ENCODE measurements around the gene DOCK4.

DOCK4 gene

GRCh38 chr7:112104120-112104519 lies 102.1 kb downstream of the DOCK4 start:
- Histone ChIP-seq H3K9ac (ENCODE audit: low read length) (no peak overlapping the region), H3K79me2 (ENCODE audit: control insufficient read depth, insufficient read depth, low read length, poor library complexity) (no peaks in the 10 kb centered on the region), H4K91ac (ENCODE audit: low read depth, low read length) (no peak overlapping the region), H2BK120ac (ENCODE audit: insufficient read depth, low read length, poor library complexity) (no peak overlapping the region), H2BK12ac (ENCODE audit: low read length) (no peak overlapping the region), H3K4me3 (ENCODE audit: low read depth, low read length) (no peak overlapping the region), H3K27ac (ENCODE audit: low read depth, low read length) (no peak overlapping the region), H4K8ac (ENCODE audit: low read depth, low read length) (no peak overlapping the region), H2AFZ (ENCODE audit: insufficient read depth, low read length, poor library complexity) (no peak overlapping the region), H3K79me1 (ENCODE audit: low read length) (no peaks in the 10 kb centered on the region), H3K4ac (ENCODE audit: low read depth, low read length) (no peak overlapping the region), H2AK5ac (ENCODE audit: low read length) (no peak overlapping the region), H3K27me3 (ENCODE audit: insufficient read depth, low read length) (no peaks in the 10 kb centered on the region), H3K36me3 (ENCODE audit: control insufficient read depth in 1 of 2, insufficient read depth in 2 of 2, low read length in 2 of 2) (no peaks in the 10 kb centered on the region), H3K14ac (ENCODE audit: low read length) (no peak overlapping the region), H3K18ac (ENCODE audit: low read length) (no peak overlapping the region), H2BK5ac (ENCODE audit: low read depth, low read length, poor library complexity) (no peak overlapping the region), H3K4me1 (ENCODE audit: control insufficient read depth in 1 of 2, insufficient read depth in 2 of 2, low read length in 2 of 2) (no peaks in the 10 kb centered on the region), H3K4me2 (ENCODE audit: low read length) (no peak overlapping the region), H3K23ac (ENCODE audit: low read length) (no peak overlapping the region), H4K12ac (ENCODE audit: low read depth, low read length) (no peak overlapping the region), H3K9me3 (ENCODE audit: insufficient read depth, low read depth, low read length) (no peaks in the 10 kb centered on the region)
- DNase-seq: no peak
- no CpG with 5 or more reads among the region's 2 CpGs for WGBS (ENCODE audit: extremely low coverage, insufficient coverage, insufficient read length)

GRCh38 chr7:112103246-112103645 lies 103.0 kb downstream of the DOCK4 start:
- H4K12ac ChIP-seq (ENCODE audit: low read depth, low read length): no peak overlapping the region
- H3K36me3 ChIP-seq (ENCODE audit: control insufficient read depth in 1 of 2, insufficient read depth in 2 of 2, low read length in 2 of 2): no peaks in the 10 kb centered on the region
- no peak overlapping the region for H2AFZ ChIP-seq (ENCODE audit: insufficient read depth, low read length, poor library complexity)
- H3K9ac ChIP-seq (ENCODE audit: low read length): no peak overlapping the region
- no CpG with 5 or more reads among the region's 2 CpGs for WGBS (ENCODE audit: extremely low coverage, insufficient coverage, insufficient read length)
- H4K91ac ChIP-seq (ENCODE audit: low read depth, low read length): no peak overlapping the region
- H3K79me2 ChIP-seq (ENCODE audit: control insufficient read depth, insufficient read depth, low read length, poor library complexity): no peaks in the 10 kb centered on the region
- no peak overlapping the region for H3K4me3 ChIP-seq (ENCODE audit: low read depth, low read length)
- no peak overlapping the region for H3K27ac ChIP-seq (ENCODE audit: low read depth, low read length)
- H2BK5ac ChIP-seq (ENCODE audit: low read depth, low read length, poor library complexity): no peak overlapping the region
- H3K4ac ChIP-seq (ENCODE audit: low read depth, low read length): no peak overlapping the region
- peak in 1 of 2 donors; percentile 11 for DNase-seq
- H3K14ac ChIP-seq (ENCODE audit: low read length): no peak overlapping the region
- no peaks in the 10 kb centered on the region for H3K79me1 ChIP-seq (ENCODE audit: low read length)
- no peak overlapping the region for H2AK5ac ChIP-seq (ENCODE audit: low read length)
- no peak overlapping the region for H2BK12ac ChIP-seq (ENCODE audit: low read length)
- no peaks in the 10 kb centered on the region for H3K9me3 ChIP-seq (ENCODE audit: insufficient read depth, low read depth, low read length)
- no peaks in the 10 kb centered on the region for H3K4me1 ChIP-seq (ENCODE audit: control insufficient read depth in 1 of 2, insufficient read depth in 2 of 2, low read length in 2 of 2)
- H3K18ac ChIP-seq (ENCODE audit: low read length): no peak overlapping the region
- H3K27me3 ChIP-seq (ENCODE audit: insufficient read depth, low read length): no peaks in the 10 kb centered on the region
- H2BK120ac ChIP-seq (ENCODE audit: insufficient read depth, low read length, poor library complexity): no peak overlapping the region
- no peak overlapping the region for H3K23ac ChIP-seq (ENCODE audit: low read length)
- no peak overlapping the region for H4K8ac ChIP-seq (ENCODE audit: low read depth, low read length)
- H3K4me2 ChIP-seq (ENCODE audit: low read length): no peak overlapping the region

- no peak overlapping the region for H2BK120ac ChIP-seq (ENCODE audit: insufficient read depth, low read length, poor library complexity)
- H4K91ac ChIP-seq (ENCODE audit: low read depth, low read length): no peak overlapping the region
- H3K9me3 ChIP-seq (ENCODE audit: insufficient read depth, low read depth, low read length): no peaks in the 10 kb centered on the region
- H3K4me3 ChIP-seq (ENCODE audit: low read depth, low read length): no peak overlapping the region
- no CpG with 5 or more reads among the region's 8 CpGs for WGBS (ENCODE audit: extremely low coverage, insufficient coverage, insufficient read length)
- H4K8ac ChIP-seq (ENCODE audit: low read depth, low read length): no peak overlapping the region
- H3K14ac ChIP-seq (ENCODE audit: low read length): no peak overlapping the region
- no peak overlapping the region for H2AK5ac ChIP-seq (ENCODE audit: low read length)
- no peaks in the 10 kb centered on the region for H3K27me3 ChIP-seq (ENCODE audit: insufficient read depth, low read length)
- H3K79me2 ChIP-seq (ENCODE audit: control insufficient read depth, insufficient read depth, low read length, poor library complexity): no peaks in the 10 kb centered on the region
- no peak overlapping the region for H4K12ac ChIP-seq (ENCODE audit: low read depth, low read length)
- no peaks in the 10 kb centered on the region for H3K79me1 ChIP-seq (ENCODE audit: low read length)
- no peak overlapping the region for H3K9ac ChIP-seq (ENCODE audit: low read length)
- H3K23ac ChIP-seq (ENCODE audit: low read length): no peak overlapping the region
- H3K18ac ChIP-seq (ENCODE audit: low read length): no peak overlapping the region
- H2BK12ac ChIP-seq (ENCODE audit: low read length): no peak overlapping the region
- no peaks in the 10 kb centered on the region for H3K36me3 ChIP-seq (ENCODE audit: control insufficient read depth in 1 of 2, insufficient read depth in 2 of 2, low read length in 2 of 2)
- no peak overlapping the region for H3K4me2 ChIP-seq (ENCODE audit: low read length)
- DNase-seq: no peak
- H3K27ac ChIP-seq (ENCODE audit: low read depth, low read length): no peak overlapping the region
- H3K4ac ChIP-seq (ENCODE audit: low read depth, low read length): no peak overlapping the region
- H2BK5ac ChIP-seq (ENCODE audit: low read depth, low read length, poor library complexity): no peak overlapping the region
- no peak overlapping the region for H2AFZ ChIP-seq (ENCODE audit: insufficient read depth, low read length, poor library complexity)
- no peaks in the 10 kb centered on the region for H3K4me1 ChIP-seq (ENCODE audit: control insufficient read depth in 1 of 2, insufficient read depth in 2 of 2, low read length in 2 of 2)
Observed at GRCh38 chr7:112101201-112101846, 104.9 kb downstream of the DOCK4 start.

- no peaks in the 10 kb centered on the region for H3K79me2 ChIP-seq (ENCODE audit: control insufficient read depth, insufficient read depth, low read length, poor library complexity)
- no peak overlapping the region for H3K4ac ChIP-seq (ENCODE audit: low read depth, low read length)
- peaks cover 0 to 2% of the 10 kb centered on the region in 2 experiments for H3K36me3 ChIP-seq (ENCODE audit: control insufficient read depth in 1 of 2, insufficient read depth in 2 of 2, low read length in 2 of 2)
- no peak overlapping the region for H2AK5ac ChIP-seq (ENCODE audit: low read length)
- H3K79me1 ChIP-seq (ENCODE audit: low read length): no peaks in the 10 kb centered on the region
- H3K4me2 ChIP-seq (ENCODE audit: low read length): no peak overlapping the region
- WGBS (ENCODE audit: extremely low coverage, insufficient coverage, insufficient read length): no CpG with 5 or more reads among the region's 1 CpG
- no peaks in the 10 kb centered on the region for H3K27me3 ChIP-seq (ENCODE audit: insufficient read depth, low read length)
- no peaks in the 10 kb centered on the region for H3K4me1 ChIP-seq (ENCODE audit: control insufficient read depth in 1 of 2, insufficient read depth in 2 of 2, low read length in 2 of 2)
- no peak for DNase-seq
- no peak overlapping the region for H3K14ac ChIP-seq (ENCODE audit: low read length)
- H3K9ac ChIP-seq (ENCODE audit: low read length): no peak overlapping the region
- H2BK5ac ChIP-seq (ENCODE audit: low read depth, low read length, poor library complexity): no peak overlapping the region
- H4K12ac ChIP-seq (ENCODE audit: low read depth, low read length): no peak overlapping the region
- H3K27ac ChIP-seq (ENCODE audit: low read depth, low read length): no peak overlapping the region
- H4K91ac ChIP-seq (ENCODE audit: low read depth, low read length): no peak overlapping the region
- no peak overlapping the region for H2BK12ac ChIP-seq (ENCODE audit: low read length)
- H3K18ac ChIP-seq (ENCODE audit: low read length): no peak overlapping the region
- H4K8ac ChIP-seq (ENCODE audit: low read depth, low read length): no peak overlapping the region
- H2AFZ ChIP-seq (ENCODE audit: insufficient read depth, low read length, poor library complexity): no peak overlapping the region
- no peak overlapping the region for H2BK120ac ChIP-seq (ENCODE audit: insufficient read depth, low read length, poor library complexity)
- no peak overlapping the region for H3K4me3 ChIP-seq (ENCODE audit: low read depth, low read length)
- no peaks in the 10 kb centered on the region for H3K9me3 ChIP-seq (ENCODE audit: insufficient read depth, low read depth, low read length)
- no peak overlapping the region for H3K23ac ChIP-seq (ENCODE audit: low read length)
Observed at GRCh38 chr7:112097524-112097923, 108.7 kb downstream of the DOCK4 start.

All from trophoblast cell (in vitro differentiated cells and primary cell).